22Rv1 (cell line): ENCODE results near the gene IQCM.

Experiments
- CTCF ChIP-seq: fragments of 450-650 bp; IDR thresholded peaks from 2 replicates; pipeline ENCODE4 v1.5.1; 2017; ENCODE audit warnings: mild to moderate bottlenecking
- ZFX ChIP-seq: fragments of 450-650 bp; IDR thresholded peaks from 2 replicates; pipeline ENCODE4 v1.6.1; 2017; ENCODE audit warnings: antibody characterized with exemption, borderline replicate concordance

- TF ChIP-seq CTCF (no peak), ZFX (no peak)
These were observed 34.5 kb downstream of the IQCM start for GRCh38 chr4:149781150-149781549.
